ENCODE results near the gene ANKFN1.

- TF ChIP-seq ZNF235 (CRISPR knock-in tag; IDR thresholded peaks at IDR 0.05; ENCODE audit: borderline replicate concordance) (no peak), MAX (IDR thresholded peaks at IDR 0.05) (no peak), ATF2 (CRISPR knock-in tag; IDR thresholded peaks at IDR 0.05) (no peak), ZFX (CRISPR knock-in tag; IDR thresholded peaks at IDR 0.05; ENCODE audit: low read depth) (no peak), SMC3 (IDR thresholded peaks at IDR 0.05; ENCODE audit: low read length) (peak; percentile 36; the same call in 1 of the 2 replicates), ZSCAN29 (CRISPR knock-in tag; conservative IDR thresholded peaks at IDR 0.05) (no peak), CTCF (CRISPR knock-in tag; IDR thresholded peaks at IDR 0.05) (peak; percentile 46), ZSCAN12 (CRISPR knock-in tag; IDR thresholded peaks at IDR 0.05) (no peak)
These were observed 19.8 kb downstream of the ANKFN1 start for GRCh38 chr17:56173026-56173425.

Measured in HepG2 (cell line).